Calu3 (cell line): ENCODE results near the gene DLX3. TPM values are rescaled to one million over a fixed set of nuclear protein-coding genes. Genes with fewer than 3 reads are reported as not detected.

Experiments used
- BruUV-seq: library from RNA; stranded (reverse); fragments of 400-500 nt; replicated peaks from 2 replicates; lab custom pipeline; 2021; lab: Mats Ljungman, UMichigan
- CTCF ChIA-PET: fragments of 300-600 bp; sonication (Branson Sonifier 250); formaldehyde crosslinking; loops from one replicate; lab custom pipeline; 2022; ENCODE audit warnings: antibody characterized with exemption; lab: Charles Lee
- DNase-seq: peaks from one replicate; pipeline ENCODE4 v3.0.0; 2022
- H3K27ac Mint-ChIP-seq: one replicate; pipeline ENCODE4 v1.8.0; 2022; ENCODE audit warnings: mixed read lengths; ENCODE audit not compliant: unreplicated experiment
- H3K27me3 Mint-ChIP-seq: one replicate; pipeline ENCODE4 v1.8.0; 2022; ENCODE audit warnings: mixed read lengths; ENCODE audit not compliant: unreplicated experiment
- H3K36me3 Mint-ChIP-seq: one replicate; pipeline ENCODE4 v1.8.0; 2022; ENCODE audit warnings: mild to moderate bottlenecking, moderate library complexity, mixed read lengths; ENCODE audit not compliant: insufficient read depth, unreplicated experiment
- H3K4me1 Mint-ChIP-seq: one replicate; pipeline ENCODE4 v1.8.0; 2022; ENCODE audit warnings: mild to moderate bottlenecking, low read depth, mixed read lengths; ENCODE audit not compliant: unreplicated experiment
- H3K4me3 Mint-ChIP-seq: one replicate; pipeline ENCODE4 v1.8.0; 2022; ENCODE audit warnings: mild to moderate bottlenecking, low read depth, moderate library complexity, mixed read lengths; ENCODE audit not compliant: unreplicated experiment
- H3K9me3 Mint-ChIP-seq: one replicate; pipeline ENCODE4 v1.8.0; 2022; ENCODE audit warnings: low read depth, mixed read lengths; ENCODE audit not compliant: unreplicated experiment
- intact Hi-C: fragments of 100-400 bp; cut with micrococcal nuclease; formaldehyde crosslinking; loops from one replicate; pipeline ENCODE4 v1.10.0; 2022; ENCODE audit not compliant: unreplicated experiment
- total RNA-seq: library from RNA; stranded (reverse); gene quantifications from 2 replicates; pipeline ENCODE4 v1.2.3, GENCODE V29; 2022
- TF ChIP-seq, protein P1 (sequence below): fragments of 200-600 bp; IDR thresholded peaks from one replicate; pipeline ENCODE4 v1.8.0; 2022; ENCODE audit warnings: antibody characterized with exemption; ENCODE audit not compliant: unreplicated experiment

DLX3 gene
- total RNA-seq, 1 experiment from 2014 or later = not detected

DNA sequence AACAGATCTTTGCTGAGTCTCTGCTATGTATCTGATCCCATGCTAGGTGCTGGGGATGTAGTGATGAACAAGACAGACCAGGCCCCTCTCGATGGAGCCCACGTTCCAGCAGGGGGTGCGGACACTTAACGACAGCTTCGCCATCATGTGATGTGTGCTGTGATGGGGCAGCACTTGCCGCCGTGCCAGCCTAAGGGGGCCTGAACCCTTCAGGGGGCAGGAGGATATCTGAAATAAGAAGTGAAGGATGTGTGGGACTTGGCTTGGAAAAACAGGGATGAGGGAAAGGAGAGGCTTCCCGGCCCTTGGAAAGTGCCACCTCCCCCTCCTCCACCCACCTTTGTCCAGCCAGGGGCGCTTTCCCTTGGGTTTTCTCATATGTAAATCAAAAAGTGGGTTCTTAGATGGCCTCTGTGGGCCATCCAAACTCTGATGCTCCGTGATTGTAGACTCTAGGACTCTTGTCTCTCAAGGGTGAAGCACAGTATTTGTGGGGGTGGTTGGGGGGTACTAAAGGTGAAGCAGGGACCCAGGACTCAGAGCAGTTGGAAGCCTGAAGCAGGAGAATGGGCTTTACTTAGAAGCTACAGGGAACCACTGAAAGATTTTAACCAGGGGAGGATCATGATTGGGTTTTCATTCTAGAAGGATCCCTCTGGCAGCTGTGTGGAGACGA, 4.0 kb upstream of the DLX3 start:
- CTCF ChIA-PET = interaction anchor here (0.6 to 5.9 kb wide), 25 partner anchors 29 to 431 kb away, joined by 3 to 123 read pairs (median 4); partner anchors contain the start of genes ITGA3 and SLC35B1
- H3K36me3 Mint-ChIP-seq = peaks cover 12% of the 10 kb centered on the region

DNA sequence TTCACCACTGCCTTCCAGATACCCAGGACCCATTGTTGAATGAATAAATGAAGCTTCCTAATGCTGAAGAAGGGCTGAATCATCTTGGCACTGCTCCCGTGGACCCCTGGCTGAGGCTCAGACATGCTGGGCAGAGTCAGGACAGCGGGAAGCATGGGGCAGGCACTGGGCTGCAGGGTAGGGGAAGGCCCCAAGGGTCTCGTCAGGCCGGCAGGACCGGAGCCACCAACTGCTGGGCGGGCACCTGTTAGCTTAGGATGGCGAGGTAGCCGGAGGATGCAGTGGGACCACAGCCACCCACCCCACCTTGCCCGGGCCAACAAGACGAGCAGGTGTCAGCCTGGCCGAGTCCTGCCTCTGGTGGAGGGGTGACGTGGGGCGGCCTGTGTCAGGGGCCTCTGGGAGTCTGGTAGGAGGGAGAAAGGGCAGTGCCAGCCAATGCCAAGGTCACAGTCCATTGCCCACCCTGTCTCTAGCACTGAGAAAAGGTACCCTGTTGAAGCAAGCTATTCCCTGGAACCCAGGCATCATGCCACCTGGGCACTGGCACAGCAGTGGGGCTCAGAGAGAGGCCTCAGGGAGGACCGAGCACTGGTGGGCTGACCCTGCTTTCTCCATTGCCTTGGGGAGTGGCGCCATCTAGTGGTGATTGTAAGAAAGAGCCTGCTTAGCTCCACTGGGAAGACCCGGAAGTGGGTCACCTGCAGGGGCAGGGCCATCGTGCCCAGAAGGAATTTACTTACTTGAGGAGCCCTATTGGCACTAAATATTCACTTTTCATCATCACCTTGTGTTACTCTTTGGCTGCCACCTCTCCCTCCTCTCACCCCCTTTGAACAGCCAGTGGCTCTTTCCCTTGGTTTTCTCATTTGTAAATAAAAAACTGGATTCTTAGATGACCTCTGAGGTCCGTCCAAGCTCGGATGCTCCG, 3.0 kb upstream of the DLX3 start:
- peaks cover 12% of the 10 kb centered on the region for H3K36me3 Mint-ChIP-seq
- H3K9me3 Mint-ChIP-seq = no peaks in the 10 kb centered on the region
- no peak overlapping the region for H3K27ac Mint-ChIP-seq
- DNase-seq = peak; percentile 95
- H3K4me1 Mint-ChIP-seq = peaks cover 33% of the 10 kb centered on the region
- CTCF ChIA-PET = interaction anchor here (0.6 to 5.9 kb wide), 33 partner anchors 15 to 441 kb away, joined by 3 to 123 read pairs (median 4); partner anchors contain the start of genes ITGA3 and SLC35B1
- intact Hi-C loops = loop anchor here (1.0 to 5.0 kb wide), 3 partner anchors 137 to 431 kb away; partner anchors contain the start of gene SLC35B1
- H3K27me3 Mint-ChIP-seq = peaks cover 84% of the 10 kb centered on the region
- BruUV-seq = no TSS peak
- TF ChIP-seq, protein P1, sequence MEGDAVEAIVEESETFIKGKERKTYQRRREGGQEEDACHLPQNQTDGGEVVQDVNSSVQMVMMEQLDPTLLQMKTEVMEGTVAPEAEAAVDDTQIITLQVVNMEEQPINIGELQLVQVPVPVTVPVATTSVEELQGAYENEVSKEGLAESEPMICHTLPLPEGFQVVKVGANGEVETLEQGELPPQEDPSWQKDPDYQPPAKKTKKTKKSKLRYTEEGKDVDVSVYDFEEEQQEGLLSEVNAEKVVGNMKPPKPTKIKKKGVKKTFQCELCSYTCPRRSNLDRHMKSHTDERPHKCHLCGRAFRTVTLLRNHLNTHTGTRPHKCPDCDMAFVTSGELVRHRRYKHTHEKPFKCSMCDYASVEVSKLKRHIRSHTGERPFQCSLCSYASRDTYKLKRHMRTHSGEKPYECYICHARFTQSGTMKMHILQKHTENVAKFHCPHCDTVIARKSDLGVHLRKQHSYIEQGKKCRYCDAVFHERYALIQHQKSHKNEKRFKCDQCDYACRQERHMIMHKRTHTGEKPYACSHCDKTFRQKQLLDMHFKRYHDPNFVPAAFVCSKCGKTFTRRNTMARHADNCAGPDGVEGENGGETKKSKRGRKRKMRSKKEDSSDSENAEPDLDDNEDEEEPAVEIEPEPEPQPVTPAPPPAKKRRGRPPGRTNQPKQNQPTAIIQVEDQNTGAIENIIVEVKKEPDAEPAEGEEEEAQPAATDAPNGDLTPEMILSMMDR = peak; percentile 98
- peak overlapping the region; percentile 57 for H3K4me3 Mint-ChIP-seq

More for the DNA sequence above, 4.0 kb upstream of the DLX3 start:
- Mint-ChIP-seq H3K9me3 (no peaks in the 10 kb centered on the region), H3K4me1 (peaks cover 29% of the 10 kb centered on the region), H3K27ac (no peak overlapping the region), H3K4me3 (no peak overlapping the region), H3K27me3 (peaks cover 75% of the 10 kb centered on the region)
- TF ChIP-seq, protein P1 = no peak
- intact Hi-C loops = loop anchor here (1.0 to 5.0 kb wide), 3 partner anchors 138 to 432 kb away; partner anchors contain the start of gene SLC35B1
- no TSS peak for BruUV-seq
- DNase-seq = no peak

DNA sequence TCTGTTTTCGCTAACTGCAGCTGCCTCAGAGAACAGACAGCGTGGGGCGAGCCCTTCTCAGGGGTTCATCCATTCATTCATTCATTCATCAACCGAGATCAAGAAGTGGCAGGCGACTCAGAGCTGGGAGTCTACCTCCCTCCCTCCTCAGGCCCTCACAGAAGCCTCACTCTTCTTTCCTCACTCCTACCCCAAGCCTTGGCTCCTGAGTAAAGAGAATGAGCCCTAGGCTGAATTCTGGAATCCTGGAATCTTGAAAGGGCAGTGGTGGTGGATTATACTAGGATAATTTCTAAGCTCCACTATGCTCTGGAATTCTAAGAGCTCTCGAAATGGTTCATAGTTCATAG, 2.3 kb upstream of the DLX3 start:
- BruUV-seq = no TSS peak
- CTCF ChIA-PET = interaction anchor here (0.8 to 5.9 kb wide), 20 partner anchors 11 to 428 kb away, joined by 3 to 123 read pairs (median 6); partner anchors contain the start of gene ITGA3
- Mint-ChIP-seq H3K27ac (no peak overlapping the region), H3K4me3 (peak overlapping the region; percentile 57), H3K36me3 (peaks cover 12% of the 10 kb centered on the region), H3K9me3 (no peaks in the 10 kb centered on the region), H3K4me1 (peaks cover 33% of the 10 kb centered on the region), H3K27me3 (peaks cover 84% of the 10 kb centered on the region)
- TF ChIP-seq, protein P1 = no peak
- no peak for DNase-seq
- intact Hi-C loops = loop anchor here (5.0 kb wide), 2 partner anchors 290 to 430 kb away; partner anchors contain the start of gene SLC35B1
